Skeletal muscle cell (primary cell): Measurements from ENCODE around the gene FXYD3.

Source experiments
- DNase-seq: peaks from one replicate; pipeline ENCODE4 v3.0.0-alpha.2; 2010; ENCODE audit warnings: low read depth
- H3K4me3 ChIP-seq: 2 replicates; pipeline ENCODE4 v1.5.1; 2011; ENCODE audit warnings: low read depth, mild to moderate bottlenecking, control low read depth, low read length, moderate library complexity

Gene FXYD3

GRCh38 chr19:35153701-35154524 is 38.3 kb downstream of the FXYD3 start:
- peak overlapping the region; percentile 81 for H3K4me3 ChIP-seq
- DNase-seq = no peak

- peak within 1 kb of the TSS; percentile 81 for H3K4me3 ChIP-seq
- DNase-seq = peak; percentile 47
Measured at GRCh38 chr19:35154525-35155406, 39.1 kb downstream of the FXYD3 start, which contains the start of gene FXYD5. Gene FXYD5, plus strand, starts transcription at chr19:35154735. Its CDS starts 816 bp downstream, at chr19:35155551.

GRCh38 chr19:35155441-35155840 is 39.8 kb downstream of the FXYD3 start:
- H3K4me3 ChIP-seq = peak overlapping the region; percentile 81
- no peak for DNase-seq

GRCh38 chr19:35155981-35156672 is 40.5 kb downstream of the FXYD3 start:
- DNase-seq = no peak
- H3K4me3 ChIP-seq = peak overlapping the region; percentile 81

GRCh38 chr19:35156673-35157014 is 41.0 kb downstream of the FXYD3 start:
- H3K4me3 ChIP-seq = no peak overlapping the region
- DNase-seq = no peak

- no peak overlapping the region for H3K4me3 ChIP-seq
- no peak for DNase-seq
Measured at GRCh38 chr19:35157431-35157830, 41.8 kb downstream of the FXYD3 start.

- no peak overlapping the region for H3K4me3 ChIP-seq
- DNase-seq = no peak
Measured at GRCh38 chr19:35159606-35160005, 44.0 kb downstream of the FXYD3 start.

- DNase-seq = no peak
- H3K4me3 ChIP-seq = no peak overlapping the region
Measured at GRCh38 chr19:35160629-35161433, 45.2 kb downstream of the FXYD3 start.

- no peak for DNase-seq
Measured at GRCh38 chr19:35161434-35161743, 45.8 kb downstream of the FXYD3 start.

GRCh38 chr19:35162471-35163326 is 47.1 kb downstream of the FXYD3 start:
- no peak overlapping the region for H3K4me3 ChIP-seq

More at GRCh38 chr19:35161434-35161743, 45.8 kb downstream of the FXYD3 start:
- no peak overlapping the region for H3K4me3 ChIP-seq

GRCh38 chr19:35164418-35164817 is 48.8 kb downstream of the FXYD3 start:
- H3K4me3 ChIP-seq = no peak overlapping the region
- no peak for DNase-seq

More at GRCh38 chr19:35162471-35163326, 47.1 kb downstream of the FXYD3 start:
- DNase-seq = no peak

- DNase-seq = no peak
- H3K4me3 ChIP-seq = no peak overlapping the region
Measured at GRCh38 chr19:35165200-35166058, 49.8 kb downstream of the FXYD3 start.

- DNase-seq = no peak
- no peak overlapping the region for H3K4me3 ChIP-seq
Measured at GRCh38 chr19:35166100-35167063, 50.8 kb downstream of the FXYD3 start.

- no peak for DNase-seq
- H3K4me3 ChIP-seq = no peak overlapping the region
Measured at GRCh38 chr19:35167251-35168119, 51.9 kb downstream of the FXYD3 start.

GRCh38 chr19:35168196-35168595 is 52.6 kb downstream of the FXYD3 start:
- H3K4me3 ChIP-seq = no peak overlapping the region
- no peak for DNase-seq
